ENCODE data around the gene NCAPD3. TPM values are rescaled to one million over a fixed set of nuclear protein-coding genes. Genes with fewer than 3 reads are reported as not detected.
A peak's percentile ranks its signal among the peaks of the same experiment; 100 is the strongest.

The NCAPD3 gene
- polyA plus RNA-seq, 3 donors = 4.0 to 15.2 (median 6.0) TPM

GRCh38 chr11:134145715-134146114 lies 78.1 kb downstream of the NCAPD3 start:
- H3K27ac Mint-ChIP-seq = peak overlapping the region in 1 of 7 donors; percentile 43

GRCh38 chr11:134144744-134145143 lies 79.0 kb downstream of the NCAPD3 start:
- Histone ChIP-seq H4K20me1 (ENCODE audit: insufficient read depth, low read length) (no peaks in the 10 kb centered on the region), H2AFZ (ENCODE audit: insufficient read depth, low read depth, low read length, poor library complexity, severe bottlenecking) (no peak overlapping the region), H3K4me1 (ENCODE audit: control insufficient read depth in 1 of 2, insufficient read depth in 2 of 2, low read length in 2 of 2) (no peaks in the 10 kb centered on the region), H3K9ac (ENCODE audit: insufficient read depth, low read length, poor library complexity, severe bottlenecking) (no peak overlapping the region), H3K9me3 (replicated peaks in 1 of 2; ENCODE audit: control insufficient read depth in 1 of 2, insufficient read depth in 1 of 2, low read length in 2 of 2) (peaks cover 0 to 6% of the 10 kb centered on the region in 2 donors), H3K79me2 (ENCODE audit: insufficient read depth, low read length) (no peaks in the 10 kb centered on the region), H3K4me2 (replicated peaks; ENCODE audit: extremely low read depth, low read length, poor library complexity, severe bottlenecking) (no peak overlapping the region), H3K36me3 (replicated peaks in 1 of 2; ENCODE audit: control insufficient read depth in 1 of 2, insufficient read depth in 2 of 2, low read length in 2 of 2) (peaks cover 0 to 5% of the 10 kb centered on the region in 2 donors), H3K27ac (ENCODE audit: low read depth in 1 of 2, low read length in 2 of 2) (no peak overlapping the region), H3K27me3 (ENCODE audit: control insufficient read depth in 2 of 2, insufficient read depth in 2 of 2, low read length in 2 of 2) (no peaks in the 10 kb centered on the region), H3K4me3 (replicated peaks in 1 of 3; ENCODE audit: low read depth in 2 of 3, low read length in 3 of 3) (no peak overlapping the region)
- Mint-ChIP-seq H3K36me3 (peaks cover 9 to 22% of the 10 kb centered on the region in 2 donors), H3K9me3 (peaks cover 0 to 15% (median 4%) of the 10 kb centered on the region in 7 donors), H3K4me3 (no peak overlapping the region), H3K27ac (no peak overlapping the region), H3K27me3 (ENCODE audit: low read depth in 3 of 3) (peaks cover 0 to 4% (median 0%) of the 10 kb centered on the region in 3 donors), H3K4me1 (no peaks in the 10 kb centered on the region)
- TF ChIP-seq CTCF (IDR thresholded peaks at IDR 0.05) = no peak
- intact Hi-C loops (cut with micrococcal nuclease) = no loop called here
- 100% methylated on average over 3 of the region's 5 CpGs for WGBS (ENCODE audit: insufficient coverage)
- no peak for DNase-seq

More at GRCh38 chr11:134145715-134146114, 78.1 kb downstream of the NCAPD3 start:
- intact Hi-C loops (cut with micrococcal nuclease) = no loop called here
- Histone ChIP-seq H3K27me3 (ENCODE audit: control insufficient read depth in 2 of 2, insufficient read depth in 2 of 2, low read length in 2 of 2) (no peaks in the 10 kb centered on the region), H3K4me3 (replicated peaks in 1 of 3; ENCODE audit: low read depth in 2 of 3, low read length in 3 of 3) (no peak overlapping the region), H4K20me1 (ENCODE audit: insufficient read depth, low read length) (no peaks in the 10 kb centered on the region), H2AFZ (ENCODE audit: insufficient read depth, low read depth, low read length, poor library complexity, severe bottlenecking) (no peak overlapping the region), H3K4me2 (replicated peaks; ENCODE audit: extremely low read depth, low read length, poor library complexity, severe bottlenecking) (no peak overlapping the region), H3K9me3 (replicated peaks in 1 of 2; ENCODE audit: control insufficient read depth in 1 of 2, insufficient read depth in 1 of 2, low read length in 2 of 2) (peaks cover 0 to 6% of the 10 kb centered on the region in 2 donors), H3K36me3 (replicated peaks in 1 of 2; ENCODE audit: control insufficient read depth in 1 of 2, insufficient read depth in 2 of 2, low read length in 2 of 2) (peaks cover 0 to 13% of the 10 kb centered on the region in 2 donors), H3K27ac (ENCODE audit: low read depth in 1 of 2, low read length in 2 of 2) (no peak overlapping the region), H3K9ac (ENCODE audit: insufficient read depth, low read length, poor library complexity, severe bottlenecking) (no peak overlapping the region), H3K4me1 (ENCODE audit: control insufficient read depth in 1 of 2, insufficient read depth in 2 of 2, low read length in 2 of 2) (peaks cover 0 to 1% of the 10 kb centered on the region in 2 donors), H3K79me2 (ENCODE audit: insufficient read depth, low read length) (no peaks in the 10 kb centered on the region)
- peaks cover 14 to 29% of the 10 kb centered on the region in 2 donors for H3K36me3 Mint-ChIP-seq
- no peak for TF ChIP-seq CTCF (IDR thresholded peaks at IDR 0.05)
- H3K27me3 Mint-ChIP-seq (ENCODE audit: low read depth in 3 of 3) = peaks cover 0 to 4% (median 0%) of the 10 kb centered on the region in 3 donors
- H3K4me1 Mint-ChIP-seq = peaks cover 1% of the 10 kb centered on the region
- 91% methylated on average over 4 of the region's 8 CpGs for WGBS (ENCODE audit: insufficient coverage)
- DNase-seq = no peak
- H3K9me3 Mint-ChIP-seq = peaks cover 0 to 15% (median 4%) of the 10 kb centered on the region in 7 donors
- H3K4me3 Mint-ChIP-seq = no peak overlapping the region

All from CD14-positive monocyte (primary cell).